HFF-Myc (cell line): ENCODE data around the gene SPI1.

Source experiments
- DNase-seq: peaks from one replicate; pipeline ENCODE4 v3.0.0-alpha.2; 2011; ENCODE audit warnings: low read depth; ENCODE audit errors: extremely low read depth
- H3K4me3 ChIP-seq: replicated peaks from 2 replicates; pipeline ENCODE4 v1.5.1; 2011; ENCODE audit warnings: low read depth, mild to moderate bottlenecking, control low read depth, low read length
- TF ChIP-seq, protein P1 (sequence below): IDR thresholded peaks from 2 replicates; pipeline ENCODE4 v1.5.1; 2012; ENCODE audit warnings: mild to moderate bottlenecking, low read depth, low read length, control low read depth; ENCODE audit errors: missing control alignments

Gene SPI1

DNA sequence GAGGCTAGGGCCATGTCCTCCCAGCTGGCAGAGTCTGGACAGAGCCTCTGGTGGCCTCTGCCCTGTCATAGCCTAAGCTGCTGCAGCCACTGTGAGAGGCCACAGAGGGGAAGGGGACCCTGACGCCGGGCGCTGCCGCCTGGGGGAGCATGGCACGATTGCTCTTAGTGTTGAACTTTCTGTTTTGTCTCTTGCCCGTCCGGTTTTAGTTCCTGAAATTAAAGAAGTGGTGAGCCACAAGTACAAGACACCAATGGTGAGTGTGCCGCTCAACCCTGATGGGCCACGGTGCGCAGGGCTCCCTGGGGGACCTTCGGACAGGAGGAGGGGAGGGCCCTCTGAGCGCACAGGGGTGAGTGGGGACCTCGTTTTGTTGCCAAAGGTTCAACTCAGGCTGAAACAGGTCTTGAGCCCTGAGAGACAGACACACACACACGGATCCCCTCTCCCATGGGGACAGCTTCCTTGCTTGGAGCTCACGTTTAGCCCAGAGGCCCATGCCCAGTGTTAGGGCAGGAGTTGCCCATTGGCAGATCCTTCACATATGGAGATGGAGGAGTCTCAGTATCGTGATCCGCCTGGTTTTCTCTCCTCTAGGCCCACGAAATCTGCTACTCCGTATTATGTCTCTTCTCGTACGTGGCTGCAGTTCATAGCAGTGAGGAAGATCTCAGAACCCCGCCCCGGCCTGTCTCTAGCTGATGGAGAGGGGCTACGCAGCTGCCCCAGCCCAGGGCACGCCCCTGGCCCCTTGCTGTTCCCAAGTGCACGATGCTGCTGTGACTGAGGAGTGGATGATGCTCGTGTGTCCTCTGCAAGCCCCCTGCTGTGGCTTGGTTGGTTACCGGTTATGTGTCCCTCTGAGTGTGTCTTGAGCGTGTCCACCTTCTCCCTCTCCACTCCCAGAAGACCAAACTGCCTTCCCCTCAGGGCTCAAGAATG, 49.6 kb downstream of the SPI1 start:
- no peak for DNase-seq
- H3K4me3 ChIP-seq: no peak overlapping the region
- TF ChIP-seq, protein P1, sequence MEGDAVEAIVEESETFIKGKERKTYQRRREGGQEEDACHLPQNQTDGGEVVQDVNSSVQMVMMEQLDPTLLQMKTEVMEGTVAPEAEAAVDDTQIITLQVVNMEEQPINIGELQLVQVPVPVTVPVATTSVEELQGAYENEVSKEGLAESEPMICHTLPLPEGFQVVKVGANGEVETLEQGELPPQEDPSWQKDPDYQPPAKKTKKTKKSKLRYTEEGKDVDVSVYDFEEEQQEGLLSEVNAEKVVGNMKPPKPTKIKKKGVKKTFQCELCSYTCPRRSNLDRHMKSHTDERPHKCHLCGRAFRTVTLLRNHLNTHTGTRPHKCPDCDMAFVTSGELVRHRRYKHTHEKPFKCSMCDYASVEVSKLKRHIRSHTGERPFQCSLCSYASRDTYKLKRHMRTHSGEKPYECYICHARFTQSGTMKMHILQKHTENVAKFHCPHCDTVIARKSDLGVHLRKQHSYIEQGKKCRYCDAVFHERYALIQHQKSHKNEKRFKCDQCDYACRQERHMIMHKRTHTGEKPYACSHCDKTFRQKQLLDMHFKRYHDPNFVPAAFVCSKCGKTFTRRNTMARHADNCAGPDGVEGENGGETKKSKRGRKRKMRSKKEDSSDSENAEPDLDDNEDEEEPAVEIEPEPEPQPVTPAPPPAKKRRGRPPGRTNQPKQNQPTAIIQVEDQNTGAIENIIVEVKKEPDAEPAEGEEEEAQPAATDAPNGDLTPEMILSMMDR: no peak

DNA sequence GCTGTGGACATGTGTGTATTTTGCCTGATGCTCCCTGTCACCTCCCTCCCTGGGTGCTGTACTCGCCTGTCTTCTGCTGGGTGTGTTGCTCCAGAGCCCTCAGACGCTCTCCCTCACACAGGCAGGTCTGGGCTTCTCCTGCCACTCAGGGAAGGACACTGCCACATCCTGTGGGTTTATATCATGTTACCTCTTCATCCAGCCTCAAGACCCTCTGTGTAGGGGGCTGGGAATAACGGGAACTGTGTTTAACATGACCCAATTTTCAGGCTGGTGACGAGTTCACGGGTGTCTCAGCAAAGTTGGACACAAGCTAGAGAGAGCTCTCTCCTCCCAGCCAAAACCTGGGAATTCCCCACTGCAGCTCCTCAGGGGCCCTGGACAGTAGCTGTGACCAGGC, 50.4 kb downstream of the SPI1 start:
- TF ChIP-seq, protein P1: no peak
- no peak for DNase-seq
- no peak overlapping the region for H3K4me3 ChIP-seq

GRCh38 chr11:47327025-47327424, 51.3 kb downstream of the SPI1 start:
- TF ChIP-seq, protein P1: no peak
- H3K4me3 ChIP-seq: no peak overlapping the region
- no peak for DNase-seq

DNA sequence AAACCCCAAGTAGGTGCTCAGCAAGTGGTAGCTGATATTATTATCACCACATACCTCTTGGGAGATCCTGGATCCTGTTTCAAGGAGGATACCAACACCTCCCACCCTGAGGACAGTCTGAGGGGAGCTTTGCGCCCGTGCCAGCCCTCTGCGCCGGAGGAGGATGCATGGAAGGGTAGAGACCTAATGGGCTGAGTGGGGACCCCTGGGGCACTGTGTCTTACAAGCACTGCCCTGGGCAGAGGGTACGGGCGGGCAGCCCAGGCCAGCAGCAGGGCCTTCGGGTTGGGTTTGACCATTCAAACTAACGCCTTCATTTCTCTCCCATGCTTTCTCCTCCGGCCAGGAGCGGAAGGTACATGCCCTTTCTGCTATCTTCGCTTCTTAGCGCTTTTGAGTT, 52.1 kb downstream of the SPI1 start:
- TF ChIP-seq, protein P1: no peak
- H3K4me3 ChIP-seq: no peak overlapping the region
- no peak for DNase-seq

- no peak overlapping the region for H3K4me3 ChIP-seq
- DNase-seq: no peak
- TF ChIP-seq, protein P1: no peak
These were observed 52.9 kb downstream of the SPI1 start for GRCh38 chr11:47325271-47326041.

DNA sequence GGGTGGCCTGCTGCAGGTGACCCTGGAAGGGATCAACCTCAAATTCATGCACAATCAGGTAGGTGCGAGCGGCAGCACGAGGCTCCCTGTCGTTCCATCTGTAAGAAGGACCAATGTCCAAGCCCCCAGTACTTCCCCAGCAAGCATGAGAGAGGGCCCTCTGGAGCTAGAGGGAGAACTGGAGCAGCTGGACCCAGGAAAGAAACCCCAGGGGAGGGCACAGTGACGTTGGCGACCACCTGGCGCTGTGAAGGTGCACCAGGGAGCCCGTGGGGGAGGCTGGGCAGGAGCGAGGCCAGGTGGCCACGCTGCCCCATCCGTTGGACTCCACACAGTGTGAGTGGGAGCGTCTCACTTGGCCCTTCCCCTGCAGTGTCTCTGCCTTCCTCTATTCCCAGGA, 53.8 kb downstream of the SPI1 start:
- no peak overlapping the region for H3K4me3 ChIP-seq
- DNase-seq: no peak
- TF ChIP-seq, protein P1: no peak
